ENCODE results near the gene METTL25B.

DNA sequence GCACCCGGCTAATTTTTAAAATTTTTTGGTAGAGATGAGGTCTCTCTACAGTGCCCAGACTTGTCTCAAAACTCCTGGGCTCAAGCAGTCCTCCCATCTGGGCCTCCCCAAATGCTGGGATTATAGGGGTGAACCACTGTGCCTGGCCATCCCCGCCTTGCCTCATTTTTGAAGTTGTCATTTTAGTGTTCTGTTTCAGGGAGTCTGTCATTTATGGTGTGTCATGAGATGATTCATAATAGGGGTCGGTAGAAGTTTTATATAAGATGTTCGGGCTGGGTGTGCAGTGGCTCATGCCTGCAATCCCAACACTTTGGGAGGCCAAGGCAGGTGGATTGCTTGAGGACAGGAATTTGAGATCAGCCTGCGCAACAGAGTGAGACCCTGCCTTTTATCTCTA lies 47.5 kb downstream of the METTL25B start:
- TF ChIP-seq, protein P1, sequence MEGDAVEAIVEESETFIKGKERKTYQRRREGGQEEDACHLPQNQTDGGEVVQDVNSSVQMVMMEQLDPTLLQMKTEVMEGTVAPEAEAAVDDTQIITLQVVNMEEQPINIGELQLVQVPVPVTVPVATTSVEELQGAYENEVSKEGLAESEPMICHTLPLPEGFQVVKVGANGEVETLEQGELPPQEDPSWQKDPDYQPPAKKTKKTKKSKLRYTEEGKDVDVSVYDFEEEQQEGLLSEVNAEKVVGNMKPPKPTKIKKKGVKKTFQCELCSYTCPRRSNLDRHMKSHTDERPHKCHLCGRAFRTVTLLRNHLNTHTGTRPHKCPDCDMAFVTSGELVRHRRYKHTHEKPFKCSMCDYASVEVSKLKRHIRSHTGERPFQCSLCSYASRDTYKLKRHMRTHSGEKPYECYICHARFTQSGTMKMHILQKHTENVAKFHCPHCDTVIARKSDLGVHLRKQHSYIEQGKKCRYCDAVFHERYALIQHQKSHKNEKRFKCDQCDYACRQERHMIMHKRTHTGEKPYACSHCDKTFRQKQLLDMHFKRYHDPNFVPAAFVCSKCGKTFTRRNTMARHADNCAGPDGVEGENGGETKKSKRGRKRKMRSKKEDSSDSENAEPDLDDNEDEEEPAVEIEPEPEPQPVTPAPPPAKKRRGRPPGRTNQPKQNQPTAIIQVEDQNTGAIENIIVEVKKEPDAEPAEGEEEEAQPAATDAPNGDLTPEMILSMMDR (IDR thresholded peaks at IDR 0.05 in 4 of 5, conservative IDR thresholded peaks at IDR 0.05 in 1 of 5) = no peak
- TF ChIP-seq POLR2A (IDR thresholded peaks at IDR 0.05) = no peak
